ENCODE data around the gene MOB1A.
"Not testable (repeated sequence)": the region's sequence is repeated elsewhere in the genome, so short reads cannot be mapped to it uniquely, and the experiment has no call there.

Gene MOB1A

GRCh38 chr2:74199275-74199701 lies 20.6 kb upstream of the MOB1A start:
- peak overlapping the region; percentile 88 for H3K27ac ChIP-seq (ENCODE audit: insufficient read depth, low read length, poor library complexity, severe bottlenecking)
- peak overlapping the region; percentile 80 for H3K4me3 ChIP-seq (ENCODE audit: insufficient read depth, low read depth, low read length, poor library complexity, severe bottlenecking)
- no peaks in the 10 kb centered on the region for H3K36me3 ChIP-seq (ENCODE audit: control insufficient read depth, insufficient read depth, low read length)
- no peaks in the 10 kb centered on the region for H3K27me3 ChIP-seq (replicated peaks; ENCODE audit: control insufficient read depth, insufficient read depth, low read length, poor library complexity, severe bottlenecking)
- H3K4me1 ChIP-seq (ENCODE audit: control insufficient read depth, insufficient read depth, low read length, poor library complexity, severe bottlenecking): peaks cover 6% of the 10 kb centered on the region
- DNase-seq: no peak
- no peaks in the 10 kb centered on the region for H3K9me3 ChIP-seq (ENCODE audit: control insufficient read depth, low read length)

DNA sequence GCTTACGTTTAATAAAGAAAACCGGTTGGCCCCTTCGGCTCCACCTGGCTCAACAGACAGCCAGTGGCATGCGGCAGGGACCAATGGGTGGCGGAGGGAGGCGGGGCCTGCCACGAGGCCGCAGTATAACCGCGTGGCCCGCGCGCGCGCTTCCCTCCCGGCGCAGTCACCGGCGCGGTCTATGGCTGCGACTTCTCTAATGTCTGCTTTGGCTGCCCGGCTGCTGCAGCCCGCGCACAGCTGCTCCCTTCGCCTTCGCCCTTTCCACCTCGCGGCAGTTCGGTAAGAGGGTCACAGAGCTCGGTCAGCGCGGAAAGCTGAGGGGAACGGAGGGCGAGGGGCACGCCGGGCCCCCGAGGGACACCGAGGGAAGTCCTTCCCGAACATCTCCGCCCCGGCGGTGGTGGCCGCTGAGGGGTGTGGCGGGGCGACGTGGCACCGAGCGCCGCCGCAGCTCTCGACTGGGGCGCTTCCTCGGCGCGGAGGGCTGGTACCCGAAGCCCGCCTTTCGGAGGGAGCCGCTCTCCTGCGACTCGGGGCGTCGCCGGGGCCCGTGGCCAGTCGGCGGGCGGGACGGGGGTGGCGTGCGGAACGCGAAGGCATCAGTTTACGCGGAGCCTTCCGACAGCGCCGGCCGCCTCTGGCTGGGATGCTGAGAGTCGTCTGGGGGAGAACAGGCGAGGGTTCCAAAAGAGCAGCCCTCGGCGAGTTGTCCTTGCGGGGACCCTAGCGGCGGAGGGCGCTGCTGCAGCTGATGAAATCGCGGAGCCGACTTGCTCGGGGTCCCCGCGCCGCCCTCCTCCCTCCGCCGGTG lies 20.0 kb upstream of the MOB1A start, which contains the start of gene MTHFD2:
Gene MTHFD2, plus strand, starts transcription at position 155 of the 814 bp plus-strand sequence. Its CDS starts 27 bp downstream, at position 182.
- peak; percentile 81 to 83 (median 82) for DNase-seq
- Histone ChIP-seq H3K9me3 (ENCODE audit: control insufficient read depth, low read length) (no peaks in the 10 kb centered on the region), H3K27ac (ENCODE audit: insufficient read depth, low read length, poor library complexity, severe bottlenecking) (peak within 1 kb of the TSS; percentile 88), H3K36me3 (ENCODE audit: control insufficient read depth, insufficient read depth, low read length) (no peaks in the 10 kb centered on the region), H3K27me3 (replicated peaks; ENCODE audit: control insufficient read depth, insufficient read depth, low read length, poor library complexity, severe bottlenecking) (no peaks in the 10 kb centered on the region), H3K4me3 (ENCODE audit: insufficient read depth, low read depth, low read length, poor library complexity, severe bottlenecking) (peak within 1 kb of the TSS; percentile 80), H3K4me1 (ENCODE audit: control insufficient read depth, insufficient read depth, low read length, poor library complexity, severe bottlenecking) (peaks cover 6% of the 10 kb centered on the region)

DNA sequence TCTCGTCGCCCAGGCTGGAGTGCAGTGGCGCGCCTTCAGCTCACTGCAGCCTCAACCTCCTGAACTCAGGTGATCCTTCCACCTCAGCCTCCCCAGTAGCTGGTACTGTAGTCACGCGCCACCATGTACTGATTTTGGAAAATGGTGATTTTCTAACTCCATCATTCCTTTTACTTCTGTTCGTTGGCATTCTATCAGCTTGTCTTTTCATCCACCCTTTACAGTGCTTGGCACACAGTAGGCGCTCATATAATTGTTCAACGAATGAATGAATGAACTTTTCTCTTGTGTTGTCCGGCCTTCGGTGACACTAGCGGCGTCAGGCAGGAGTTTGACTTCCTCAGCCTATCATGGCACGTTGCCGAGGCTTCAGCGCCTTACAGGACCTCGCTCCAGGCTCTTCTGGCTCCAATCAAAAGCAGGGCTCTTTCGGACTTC lies 19.4 kb upstream of the MOB1A start:
- Histone ChIP-seq H3K9me3 (ENCODE audit: control insufficient read depth, low read length) (no peaks in the 10 kb centered on the region), H3K27ac (ENCODE audit: insufficient read depth, low read length, poor library complexity, severe bottlenecking) (peak overlapping the region; percentile 88), H3K4me1 (ENCODE audit: control insufficient read depth, insufficient read depth, low read length, poor library complexity, severe bottlenecking) (peaks cover 6% of the 10 kb centered on the region), H3K27me3 (replicated peaks; ENCODE audit: control insufficient read depth, insufficient read depth, low read length, poor library complexity, severe bottlenecking) (no peaks in the 10 kb centered on the region), H3K36me3 (ENCODE audit: control insufficient read depth, insufficient read depth, low read length) (no peaks in the 10 kb centered on the region), H3K4me3 (ENCODE audit: insufficient read depth, low read depth, low read length, poor library complexity, severe bottlenecking) (peak overlapping the region; percentile 80)
- DNase-seq: no peak

GRCh38 chr2:74197049-74197448 lies 18.4 kb upstream of the MOB1A start:
- DNase-seq: no peak
- Histone ChIP-seq H3K27me3 (replicated peaks; ENCODE audit: control insufficient read depth, insufficient read depth, low read length, poor library complexity, severe bottlenecking) (no peaks in the 10 kb centered on the region), H3K4me3 (ENCODE audit: insufficient read depth, low read depth, low read length, poor library complexity, severe bottlenecking) (no peak overlapping the region), H3K36me3 (ENCODE audit: control insufficient read depth, insufficient read depth, low read length) (no peaks in the 10 kb centered on the region), H3K27ac (ENCODE audit: insufficient read depth, low read length, poor library complexity, severe bottlenecking) (no peak overlapping the region), H3K4me1 (ENCODE audit: control insufficient read depth, insufficient read depth, low read length, poor library complexity, severe bottlenecking) (peaks cover 6% of the 10 kb centered on the region), H3K9me3 (ENCODE audit: control insufficient read depth, low read length) (no peaks in the 10 kb centered on the region)

DNA sequence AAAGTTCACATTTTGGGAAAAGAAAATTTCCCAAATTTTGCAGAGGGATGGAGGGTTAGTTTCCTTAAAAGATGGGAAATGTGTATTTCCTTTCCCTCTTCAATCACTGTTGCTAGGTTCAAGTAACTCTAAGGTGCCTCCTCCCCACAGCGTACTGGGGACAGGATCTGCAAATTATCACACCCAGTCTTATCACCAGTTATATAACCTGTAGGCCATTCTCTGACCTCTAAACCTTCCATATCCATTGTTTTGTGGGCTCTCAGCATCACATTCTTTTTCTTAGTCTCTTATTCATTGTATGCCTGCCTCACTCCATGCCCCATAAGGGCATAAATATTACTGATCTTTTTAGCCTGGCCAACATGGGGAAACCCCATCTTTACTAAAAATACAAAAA lies 16.1 kb upstream of the MOB1A start:
- no peak for DNase-seq
- Histone ChIP-seq H3K4me1 (ENCODE audit: control insufficient read depth, insufficient read depth, low read length, poor library complexity, severe bottlenecking) (peaks cover 6% of the 10 kb centered on the region), H3K27me3 (replicated peaks; ENCODE audit: control insufficient read depth, insufficient read depth, low read length, poor library complexity, severe bottlenecking) (no peaks in the 10 kb centered on the region), H3K4me3 (ENCODE audit: insufficient read depth, low read depth, low read length, poor library complexity, severe bottlenecking) (no peak overlapping the region), H3K36me3 (ENCODE audit: control insufficient read depth, insufficient read depth, low read length) (no peaks in the 10 kb centered on the region), H3K27ac (ENCODE audit: insufficient read depth, low read length, poor library complexity, severe bottlenecking) (no peak overlapping the region), H3K9me3 (ENCODE audit: control insufficient read depth, low read length) (no peaks in the 10 kb centered on the region)

DNA sequence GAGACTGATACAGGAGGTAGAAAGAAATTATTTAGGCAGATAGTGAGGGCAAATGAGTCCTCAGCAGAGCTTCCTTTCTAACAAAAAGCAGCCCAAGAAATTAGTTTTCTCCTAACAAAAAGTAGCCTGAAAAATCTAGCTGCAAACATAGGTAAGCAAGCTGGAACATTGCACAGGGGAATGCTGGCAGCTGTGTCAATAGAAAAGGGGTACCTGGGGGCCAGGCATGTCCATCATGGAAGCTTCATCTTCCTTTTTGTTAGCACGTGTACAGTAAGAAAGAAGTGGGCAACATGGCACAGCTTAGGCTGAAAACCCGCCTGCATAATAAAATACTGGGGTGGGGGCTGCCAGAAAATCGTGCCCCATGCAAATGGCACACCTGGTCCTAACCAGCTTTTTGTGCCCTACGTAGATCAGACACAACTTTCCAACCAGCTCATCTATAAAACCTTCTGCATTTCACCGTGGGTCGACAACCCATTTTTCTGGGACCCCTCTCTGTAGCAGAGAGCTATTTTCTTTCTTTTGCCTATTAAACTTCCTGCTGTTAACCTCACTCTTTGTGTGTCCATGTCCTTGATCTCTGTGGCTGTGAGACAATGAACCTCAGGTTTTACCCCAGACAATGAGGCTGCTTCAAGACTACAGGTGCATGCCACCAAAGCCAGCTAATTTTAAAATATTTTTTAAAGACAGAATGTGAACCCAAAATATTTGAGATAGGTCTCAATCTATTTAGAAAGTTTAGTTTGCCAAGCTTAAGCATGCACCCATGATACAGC lies 13.1 kb upstream of the MOB1A start:
- H3K4me3 ChIP-seq (ENCODE audit: insufficient read depth, low read depth, low read length, poor library complexity, severe bottlenecking): no peak overlapping the region
- DNase-seq: no peak
- H3K27me3 ChIP-seq (replicated peaks; ENCODE audit: control insufficient read depth, insufficient read depth, low read length, poor library complexity, severe bottlenecking): no peaks in the 10 kb centered on the region
- no peaks in the 10 kb centered on the region for H3K4me1 ChIP-seq (ENCODE audit: control insufficient read depth, insufficient read depth, low read length, poor library complexity, severe bottlenecking)
- no peaks in the 10 kb centered on the region for H3K9me3 ChIP-seq (ENCODE audit: control insufficient read depth, low read length)
- H3K27ac ChIP-seq (ENCODE audit: insufficient read depth, low read length, poor library complexity, severe bottlenecking): no peak overlapping the region
- no peaks in the 10 kb centered on the region for H3K36me3 ChIP-seq (ENCODE audit: control insufficient read depth, insufficient read depth, low read length)

DNA sequence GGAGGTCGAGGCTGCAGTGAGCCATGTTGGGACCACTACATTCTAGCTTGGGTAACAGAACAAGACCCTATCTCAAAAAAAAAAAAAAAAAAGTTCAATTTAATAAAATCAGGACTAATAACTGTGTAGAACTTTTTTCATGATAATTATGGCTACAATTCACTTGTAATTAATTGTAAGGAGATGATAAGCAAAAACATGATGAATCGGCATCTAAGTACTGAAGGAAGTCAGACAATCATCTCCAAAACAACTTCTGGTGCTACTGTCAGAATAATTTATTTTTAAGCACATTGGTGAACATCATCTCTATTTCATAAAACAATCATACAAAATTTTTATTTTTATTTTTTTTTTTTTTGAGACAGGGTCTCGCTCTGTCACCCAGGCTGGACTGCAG lies 10.0 kb upstream of the MOB1A start:
- H3K36me3 ChIP-seq (ENCODE audit: control insufficient read depth, insufficient read depth, low read length): no peaks in the 10 kb centered on the region
- H3K27me3 ChIP-seq (replicated peaks; ENCODE audit: control insufficient read depth, insufficient read depth, low read length, poor library complexity, severe bottlenecking): no peaks in the 10 kb centered on the region
- no peak overlapping the region for H3K4me3 ChIP-seq (ENCODE audit: insufficient read depth, low read depth, low read length, poor library complexity, severe bottlenecking)
- H3K9me3 ChIP-seq (ENCODE audit: control insufficient read depth, low read length): no peaks in the 10 kb centered on the region
- no peaks in the 10 kb centered on the region for H3K4me1 ChIP-seq (ENCODE audit: control insufficient read depth, insufficient read depth, low read length, poor library complexity, severe bottlenecking)
- no peak overlapping the region for H3K27ac ChIP-seq (ENCODE audit: insufficient read depth, low read length, poor library complexity, severe bottlenecking)
- no peak for DNase-seq

GRCh38 chr2:74188018-74188601 lies 9.4 kb upstream of the MOB1A start:
- Histone ChIP-seq H3K4me1 (ENCODE audit: control insufficient read depth, insufficient read depth, low read length, poor library complexity, severe bottlenecking) (no peaks in the 10 kb centered on the region), H3K36me3 (ENCODE audit: control insufficient read depth, insufficient read depth, low read length) (no peaks in the 10 kb centered on the region), H3K27ac (ENCODE audit: insufficient read depth, low read length, poor library complexity, severe bottlenecking) (no peak overlapping the region), H3K9me3 (ENCODE audit: control insufficient read depth, low read length) (no peaks in the 10 kb centered on the region), H3K4me3 (ENCODE audit: insufficient read depth, low read depth, low read length, poor library complexity, severe bottlenecking) (no peak overlapping the region), H3K27me3 (replicated peaks; ENCODE audit: control insufficient read depth, insufficient read depth, low read length, poor library complexity, severe bottlenecking) (no peaks in the 10 kb centered on the region)
- no peak for DNase-seq

- H3K27ac ChIP-seq (ENCODE audit: insufficient read depth, low read length, poor library complexity, severe bottlenecking); H3K4me1 ChIP-seq (ENCODE audit: control insufficient read depth, insufficient read depth, low read length, poor library complexity, severe bottlenecking); H3K27me3 ChIP-seq (replicated peaks; ENCODE audit: control insufficient read depth, insufficient read depth, low read length, poor library complexity, severe bottlenecking); H3K9me3 ChIP-seq (ENCODE audit: control insufficient read depth, low read length); H3K4me3 ChIP-seq (ENCODE audit: insufficient read depth, low read depth, low read length, poor library complexity, severe bottlenecking); DNase-seq; H3K36me3 ChIP-seq (ENCODE audit: control insufficient read depth, insufficient read depth, low read length): not testable (repeated sequence)
These were observed 8.0 kb upstream of the MOB1A start for GRCh38 chr2:74186706-74187105.

GRCh38 chr2:74186038-74186437 lies 7.4 kb upstream of the MOB1A start:
- no peaks in the 10 kb centered on the region for H3K9me3 ChIP-seq (ENCODE audit: control insufficient read depth, low read length)
- H3K27ac ChIP-seq (ENCODE audit: insufficient read depth, low read length, poor library complexity, severe bottlenecking): no peak overlapping the region
- no peaks in the 10 kb centered on the region for H3K36me3 ChIP-seq (ENCODE audit: control insufficient read depth, insufficient read depth, low read length)
- H3K27me3 ChIP-seq (replicated peaks; ENCODE audit: control insufficient read depth, insufficient read depth, low read length, poor library complexity, severe bottlenecking): no peaks in the 10 kb centered on the region
- peak in 1 of 3 donors; percentile 14 for DNase-seq
- no peak overlapping the region for H3K4me3 ChIP-seq (ENCODE audit: insufficient read depth, low read depth, low read length, poor library complexity, severe bottlenecking)
- H3K4me1 ChIP-seq (ENCODE audit: control insufficient read depth, insufficient read depth, low read length, poor library complexity, severe bottlenecking): no peaks in the 10 kb centered on the region
